Measurements from ENCODE around the gene MYLK.

MYLK gene

DNA sequence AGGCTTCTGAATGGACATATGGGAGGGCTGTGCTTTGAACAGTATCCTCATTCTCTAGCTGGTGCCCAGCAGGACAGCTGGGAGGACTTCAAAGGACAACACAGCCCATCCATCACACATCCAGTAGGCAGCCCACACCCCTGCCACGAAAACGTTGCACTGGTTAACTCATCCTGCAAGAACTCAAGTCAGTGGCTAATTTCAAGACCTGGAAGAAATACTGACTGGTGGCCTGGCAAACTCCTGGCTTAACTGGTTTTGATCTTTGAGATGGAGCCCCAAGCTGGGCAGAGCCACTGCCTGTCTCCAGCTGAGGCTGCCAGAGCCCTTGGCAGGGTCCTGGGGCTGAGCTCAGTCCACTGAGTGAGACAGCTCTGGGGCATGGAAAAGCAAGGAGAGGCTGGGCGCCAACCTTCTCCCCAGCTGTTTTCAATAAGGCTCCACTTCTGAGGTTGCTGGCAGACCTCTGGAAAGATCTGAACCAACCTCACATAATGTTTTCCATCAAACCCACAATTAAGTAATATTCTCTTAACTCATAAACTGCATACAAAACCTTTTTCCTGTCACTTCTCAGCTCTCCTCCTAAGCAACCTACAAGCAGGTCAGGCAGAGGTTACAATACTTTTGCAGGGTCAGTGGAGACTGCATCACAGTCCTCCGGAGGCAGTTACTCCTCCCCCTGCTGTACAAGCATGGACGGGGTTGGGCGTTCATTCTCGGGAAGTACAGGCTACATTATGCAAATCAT lies 110.3 kb downstream of the MYLK start:
- no peak for DNase-seq (ENCODE audit: low spot score)

DNA sequence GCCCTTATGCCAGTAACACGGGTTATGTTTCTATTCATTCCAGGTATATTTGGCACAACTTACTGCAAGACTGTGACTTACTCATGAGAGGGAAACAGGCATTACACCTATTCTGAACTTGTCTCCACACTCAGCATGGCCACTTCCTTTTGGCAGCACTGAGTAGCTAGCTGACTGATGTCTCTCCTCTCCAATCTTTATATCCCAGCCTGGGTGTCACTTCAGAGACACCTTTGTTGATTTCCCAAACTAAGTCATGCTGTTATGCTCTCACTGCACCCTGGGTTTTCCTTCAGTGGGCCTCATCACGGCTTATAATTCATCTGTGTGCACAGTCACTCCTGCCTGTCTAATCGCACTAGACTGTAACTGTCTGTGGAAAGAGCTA lies 114.8 kb downstream of the MYLK start:
- no peak for DNase-seq (ENCODE audit: low spot score)

- DNase-seq (ENCODE audit: low spot score): no peak
These were observed 115.4 kb downstream of the MYLK start for GRCh38 chr3:123768480-123769355.

DNA sequence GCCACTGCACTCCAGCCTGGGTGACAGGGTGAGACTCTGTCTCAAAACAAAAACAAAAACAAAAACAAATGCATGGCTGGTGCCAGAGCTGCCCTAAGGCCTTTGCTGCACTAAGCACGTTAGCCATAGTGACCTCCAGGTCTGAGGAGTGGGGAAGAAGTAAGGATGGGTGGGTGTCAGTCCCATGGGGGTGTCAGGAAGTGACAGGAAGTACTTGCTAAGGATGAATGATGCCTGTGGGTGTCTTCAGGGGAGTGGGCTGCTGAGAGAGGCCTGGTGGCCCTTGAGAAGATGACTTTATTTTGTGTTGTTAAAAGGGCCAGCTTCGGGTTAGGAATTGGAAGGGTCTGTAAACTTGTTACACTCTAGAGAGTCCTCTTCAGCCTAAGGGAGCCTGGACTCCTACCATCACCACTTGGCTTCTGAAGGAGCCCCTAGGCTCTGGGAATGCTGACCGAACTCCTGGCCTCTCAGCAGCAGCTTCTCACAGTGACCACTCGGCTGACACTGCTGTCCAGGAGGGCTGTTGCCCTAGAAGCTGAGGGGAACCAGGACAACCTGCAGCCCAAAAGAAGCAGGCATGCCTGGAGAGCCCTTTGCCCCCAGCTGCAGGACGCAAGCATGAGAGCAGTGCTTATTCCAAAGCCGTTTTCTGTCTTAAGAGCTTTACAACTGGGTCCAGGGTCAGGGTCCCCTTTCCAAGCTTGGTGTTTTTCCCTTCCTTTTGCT lies 116.4 kb downstream of the MYLK start:
- DNase-seq (ENCODE audit: low spot score): no peak

- DNase-seq (ENCODE audit: low spot score): no peak
These were observed 117.1 kb downstream of the MYLK start for GRCh38 chr3:123767009-123767372.

DNA sequence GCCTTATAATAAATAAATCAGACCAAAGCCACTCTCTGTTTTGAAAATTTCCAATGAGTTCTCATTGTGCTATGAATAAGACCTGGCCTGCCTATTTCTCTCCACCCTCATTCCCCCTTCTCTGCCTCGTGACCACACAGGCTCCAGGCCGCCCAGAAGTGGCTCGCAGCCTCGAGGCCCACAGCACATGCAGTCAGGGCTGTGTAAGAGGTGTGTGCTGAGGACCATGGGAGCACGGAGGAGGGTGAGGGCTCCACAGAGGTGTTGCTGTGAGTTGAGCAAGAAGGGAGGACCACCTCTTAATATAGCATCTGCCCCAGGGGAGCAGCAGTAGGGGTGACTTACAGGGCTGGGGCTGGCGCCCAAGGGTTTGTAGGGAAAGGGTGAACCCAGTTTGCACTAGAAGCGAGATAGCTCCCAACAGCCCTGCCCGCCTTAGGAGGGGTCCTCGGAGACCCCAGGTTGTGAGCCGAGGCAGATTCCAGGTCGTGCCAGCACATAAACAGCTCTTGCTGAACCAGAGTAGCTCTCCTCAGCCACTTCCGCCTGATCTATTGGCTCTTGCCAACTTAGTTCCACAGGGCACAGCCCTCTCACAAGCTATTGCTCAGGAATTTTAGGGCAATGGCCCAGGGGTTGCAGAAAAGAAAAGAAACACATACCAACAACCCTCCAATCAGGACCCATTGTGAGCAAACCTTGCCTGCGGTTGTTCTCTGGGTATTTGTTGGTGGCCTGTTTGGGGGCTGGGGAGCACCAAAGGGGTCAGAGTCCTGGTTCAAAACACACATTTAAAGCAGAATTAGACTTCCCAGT lies 117.7 kb downstream of the MYLK start:
- DNase-seq (ENCODE audit: low spot score): no peak

DNA sequence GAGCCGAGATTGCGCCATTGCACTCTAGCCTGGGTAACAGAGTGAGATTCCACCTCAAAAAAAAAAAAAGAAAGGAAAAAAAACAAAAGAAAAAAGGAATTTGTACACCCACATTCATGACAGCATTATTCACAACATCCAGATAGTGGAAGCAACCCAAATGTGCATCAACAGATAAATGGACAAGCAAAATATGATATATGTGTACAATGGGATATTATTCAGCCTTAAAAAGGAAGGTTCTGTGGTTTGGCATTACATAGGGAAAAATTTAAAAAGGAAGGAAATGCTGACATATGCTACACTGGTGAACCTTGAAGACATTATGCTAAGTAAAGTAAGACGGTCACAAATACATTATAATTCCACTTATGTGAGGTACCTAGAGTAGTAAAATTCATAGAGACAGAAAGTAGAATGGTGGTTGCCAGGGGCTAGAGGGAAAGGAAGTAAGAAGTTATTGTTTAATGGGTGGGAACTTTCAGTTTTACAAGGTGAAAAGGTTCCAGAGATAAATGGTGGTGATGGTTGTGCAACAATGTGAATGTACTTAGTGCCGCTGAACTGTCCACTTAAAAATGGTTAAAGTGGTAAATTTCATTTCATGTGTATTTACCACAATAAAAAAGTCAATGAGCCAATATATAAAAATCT lies 118.5 kb downstream of the MYLK start:
- no peak for DNase-seq (ENCODE audit: low spot score)

DNA sequence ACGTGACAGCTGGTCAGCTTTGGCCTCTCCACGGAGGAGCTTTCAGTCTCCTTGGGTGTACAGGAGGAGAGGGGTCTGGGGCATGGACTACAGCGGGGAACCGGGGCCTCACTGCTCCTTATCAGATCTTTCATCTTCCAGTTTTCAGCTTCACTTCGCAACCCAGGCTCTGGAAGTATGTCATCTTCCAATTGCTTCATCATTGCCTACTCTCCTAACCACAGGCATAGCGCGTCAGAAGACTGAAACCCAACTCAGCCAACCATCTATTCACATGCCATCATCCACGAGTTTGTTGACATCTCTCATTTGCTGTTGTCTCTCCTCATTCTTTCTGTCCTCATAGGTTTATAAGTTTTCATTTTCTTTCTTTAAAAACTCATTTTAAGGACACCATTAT lies 119.5 kb downstream of the MYLK start:
- no peak for DNase-seq (ENCODE audit: low spot score)

GRCh38 chr3:123762805-123763204 lies 121.3 kb downstream of the MYLK start:
- DNase-seq (ENCODE audit: low spot score): no peak

GRCh38 chr3:123760817-123761216 lies 123.3 kb downstream of the MYLK start:
- no peak for DNase-seq (ENCODE audit: low spot score)

DNA sequence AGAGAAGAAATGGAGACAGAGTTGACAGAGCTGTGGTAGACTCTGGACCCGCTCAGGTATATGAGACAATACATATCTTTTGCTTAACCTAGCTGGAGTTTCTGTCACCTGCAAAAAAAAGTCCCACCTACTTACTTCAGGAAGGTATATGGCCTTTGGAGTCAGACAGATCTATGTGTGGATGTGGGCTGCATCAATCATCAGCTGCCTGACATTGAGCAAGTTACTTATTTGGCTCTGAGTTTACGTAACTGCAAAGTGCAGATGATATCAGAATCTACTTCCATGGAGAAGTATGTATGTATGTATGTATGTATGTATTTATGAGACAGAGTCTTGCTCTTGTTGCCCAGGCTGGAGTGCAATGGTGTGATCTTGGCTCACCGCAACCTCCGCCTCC lies 124.3 kb downstream of the MYLK start:
- DNase-seq (ENCODE audit: low spot score): no peak

GRCh38 chr3:123759311-123759710 lies 124.8 kb downstream of the MYLK start:
- no peak for DNase-seq (ENCODE audit: low spot score)

GRCh38 chr3:123758081-123758564 lies 126.0 kb downstream of the MYLK start:
- DNase-seq (ENCODE audit: low spot score): no peak

- DNase-seq (ENCODE audit: low spot score): no peak
These were observed 126.7 kb downstream of the MYLK start for GRCh38 chr3:123757281-123757940.

- DNase-seq (ENCODE audit: low spot score): no peak
These were observed 128.6 kb downstream of the MYLK start for GRCh38 chr3:123755501-123755900.

- DNase-seq (ENCODE audit: low spot score): no peak
These were observed 129.0 kb downstream of the MYLK start for GRCh38 chr3:123755085-123755484.

DNA sequence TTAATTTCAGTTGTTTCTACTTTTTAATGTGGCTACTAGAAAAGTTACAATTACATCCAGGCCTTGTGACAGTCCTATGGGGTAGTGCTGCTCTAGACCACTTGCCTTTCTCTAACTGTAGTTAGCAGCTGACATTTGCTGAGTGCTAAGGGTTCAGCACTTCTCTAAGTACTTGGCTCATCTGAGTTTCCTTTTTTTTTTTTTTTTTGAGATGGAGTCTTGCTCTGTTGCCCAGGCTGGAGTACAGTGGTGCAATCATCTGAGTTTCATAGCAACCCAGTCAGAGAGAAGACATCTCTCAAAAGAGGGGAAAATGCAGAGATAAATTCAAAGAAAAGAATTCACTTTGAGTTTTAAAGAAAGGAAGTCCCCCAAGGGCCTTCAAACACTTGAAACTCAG lies 130.8 kb downstream of the MYLK start:
- no peak for DNase-seq (ENCODE audit: low spot score)

DNA sequence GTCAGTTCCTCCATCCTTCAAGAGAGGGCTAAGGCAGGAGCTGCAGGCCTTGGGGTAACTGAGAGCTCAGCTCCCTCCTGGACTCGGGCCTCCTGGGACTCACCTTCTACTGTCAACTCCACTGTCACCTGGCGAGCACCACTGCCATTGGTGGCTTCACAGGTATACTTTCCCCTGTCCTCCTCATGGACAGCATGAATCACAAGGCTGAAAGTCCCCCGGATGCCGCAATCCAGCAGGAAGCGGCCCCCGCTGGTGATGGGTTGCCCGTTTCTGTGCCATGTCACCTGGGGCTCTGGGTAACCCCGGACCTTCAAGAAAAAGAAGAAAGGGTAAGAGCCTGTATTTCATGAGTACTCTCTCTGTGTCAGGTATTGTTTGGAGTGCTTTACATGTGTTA lies 131.9 kb downstream of the MYLK start:
- DNase-seq (ENCODE audit: low spot score): no peak

- no peak for DNase-seq (ENCODE audit: low spot score)
These were observed 132.7 kb downstream of the MYLK start for GRCh38 chr3:123751433-123751832.

GRCh38 chr3:123750659-123751420 lies 133.3 kb downstream of the MYLK start:
- DNase-seq (ENCODE audit: low spot score): peak; percentile 79

Data from hepatic stellate cell (primary cell).